GM12801 (cell line): ENCODE results near the gene TERT.

Experiments used
- CTCF ChIP-seq: IDR thresholded peaks from one replicate; pipeline ENCODE4 v1.5.1; 2011; ENCODE audit warnings: control low read depth; ENCODE audit not compliant: insufficient read length; ENCODE audit errors: extremely low read depth

The TERT gene

GRCh38 chr5:1207555-1207954 lies 87.3 kb downstream of the TERT start:
- no peak for TF ChIP-seq CTCF

GRCh38 chr5:1206521-1207412 lies 88.1 kb downstream of the TERT start:
- TF ChIP-seq CTCF, result no peak

- no peak for TF ChIP-seq CTCF
Measured at GRCh38 chr5:1205255-1206180, 89.3 kb downstream of the TERT start.

- TF ChIP-seq CTCF, result no peak
Measured at GRCh38 chr5:1204693-1205242, 90.1 kb downstream of the TERT start.

GRCh38 chr5:1203968-1204692 lies 90.7 kb downstream of the TERT start:
- TF ChIP-seq CTCF, result no peak

- no peak for TF ChIP-seq CTCF
Measured at GRCh38 chr5:1203311-1203967, 91.4 kb downstream of the TERT start.
